Panc1 (cell line): ENCODE measurements around the gene PKD1L1. TPM values are rescaled to one million over a fixed set of nuclear protein-coding genes. Genes with fewer than 3 reads are reported as not detected.

Experiments
- ATAC-seq: fragments of 200-7000 bp; cut with Tn5 transposase; 2 replicates; pipeline ENCODE4 v1.9.1; 2020; ENCODE audit warnings: mild to moderate bottlenecking, moderate library complexity
- BruUV-seq: library from RNA; stranded (reverse); fragments of 400-500 nt; replicated peaks from 2 replicates; lab custom pipeline; 2021; lab: Mats Ljungman, UMichigan
- CTCF ChIA-PET: fragments of 300-600 bp; sonication (Branson Sonifier 250); formaldehyde crosslinking; loops from one replicate; lab custom pipeline; 2022; ENCODE audit warnings: antibody characterized with exemption; lab: Charles Lee
- POLR2A ChIA-PET: fragments of 300-600 bp; sonication (Branson Sonifier 250); formaldehyde crosslinking; loops from one replicate; lab custom pipeline; 2022; ENCODE audit warnings: antibody characterized with exemption; lab: Charles Lee
- DNase-seq: peaks from one replicate; pipeline ENCODE4 v3.0.0-alpha.2; 2010; ENCODE audit warnings: low read depth, low spot score
- H3K27ac ChIP-seq: 2 replicates; pipeline ENCODE4 v1.5.1; 2011; ENCODE audit warnings: mild to moderate bottlenecking, low read length, inconsistent platforms
- H3K27me3 ChIP-seq: fragments of 200-500 bp; sonication (Bioruptor generic); 2 replicates; pipeline ENCODE4 v1.6.0; 2014; ENCODE audit warnings: low read length, inconsistent platforms; ENCODE audit not compliant: control insufficient read depth, insufficient read depth
- H3K36me3 ChIP-seq: fragments of 200-500 bp; sonication (Bioruptor generic); 2 replicates; pipeline ENCODE4 v1.5.1; 2014; ENCODE audit warnings: inconsistent platforms, mild to moderate bottlenecking, low read length, moderate library complexity; ENCODE audit not compliant: control insufficient read depth, insufficient read depth
- H3K4me1 ChIP-seq: 2 replicates; pipeline ENCODE4 v1.5.1; 2011; ENCODE audit warnings: inconsistent platforms, mild to moderate bottlenecking, low read length, moderate library complexity; ENCODE audit not compliant: control insufficient read depth, insufficient read depth
- H3K4me3 ChIP-seq, 2 experiments: 2 replicates each; pipeline ENCODE4 v1.5.1; 2011 to 2012; ENCODE audit warnings: low read depth in 2 of 2, low read length in 2 of 2, mild to moderate bottlenecking in 2 of 2, inconsistent platforms in 1 of 2, moderate library complexity in 1 of 2
- H3K9me3 ChIP-seq: fragments of 200-500 bp; sonication (Bioruptor generic); 2 replicates; pipeline ENCODE4 v1.5.1; 2014; ENCODE audit warnings: low read depth, mild to moderate bottlenecking, inconsistent platforms, low read length, moderate library complexity; ENCODE audit not compliant: control insufficient read depth, insufficient read depth
- CTCF ChIP-seq: fragments of 450-650 bp; IDR thresholded peaks from 2 replicates; pipeline ENCODE4 v1.5.1; 2017; ENCODE audit warnings: mild to moderate bottlenecking
- POLR2AphosphoS5 ChIP-seq: IDR thresholded peaks from 2 replicates; pipeline ENCODE4 v1.6.1; 2012; ENCODE audit warnings: mild to moderate bottlenecking, low read depth, low read length, moderate library complexity
- REST ChIP-seq, 2 experiments: IDR thresholded peaks; 2 replicates each; pipeline ENCODE4 v1.6.1; 2011 to 2012; ENCODE audit warnings: low read depth in 2 of 2, control low read depth in 1 of 2, low read length in 1 of 2, mild to moderate bottlenecking in 1 of 2, moderate library complexity in 1 of 2; ENCODE audit not compliant: insufficient read depth in 1 of 2
- SIN3A ChIP-seq: IDR thresholded peaks from 2 replicates; pipeline ENCODE4 v1.6.1; 2012; ENCODE audit warnings: low read depth, mild to moderate bottlenecking, low read length, moderate library complexity, borderline replicate concordance; ENCODE audit not compliant: insufficient read depth
- TCF7L2 ChIP-seq: IDR thresholded peaks from 2 replicates; pipeline ENCODE4 v1.6.1; 2011; ENCODE audit warnings: mild to moderate bottlenecking, low read depth, low read length, inconsistent platforms
- in situ Hi-C: cut with HindIII; loops from 2 replicates; pipeline ENCODE4 v1.10.0; 2016; ENCODE audit warnings: low sequenced_read_pairs, low pct_unique_long_range_greater_than_20kb
- intact Hi-C: fragments of 100-400 bp; cut with micrococcal nuclease; formaldehyde crosslinking; loops from one replicate; pipeline ENCODE4 v1.10.0; 2022; ENCODE audit not compliant: unreplicated experiment
- total RNA-seq: library from RNA; stranded (reverse); gene quantifications from one replicate; pipeline ENCODE4 v1.2.1, GENCODE V29; 2021; ENCODE audit not compliant: unreplicated experiment

Gene PKD1L1
- total RNA-seq, 1 experiment from 2014 or later, result 2.2 TPM

- Histone ChIP-seq H3K27me3 (no peaks in the 10 kb centered on the region), H3K36me3 (no peaks in the 10 kb centered on the region), H3K9me3 (peaks cover 20% of the 10 kb centered on the region; the same call in 1 of the 2 replicates), H3K4me1 (peaks cover 51% of the 10 kb centered on the region), H3K4me3 (no peak overlapping the region), H3K27ac (peak overlapping the region; percentile 100)
- DNase-seq (no peak), ATAC-seq (no peak)
- intact Hi-C loops (loop anchor here (10.0 kb wide), 1 partner anchor 148 kb away; no protein-coding TSS in a partner anchor), in situ Hi-C loops (no loop called here)
- POLR2A ChIA-PET, result interaction anchor here (0.5 to 1.7 kb wide), 2 partner anchors 199 to 201 kb away, joined by 3 to 5 read pairs; no protein-coding TSS in a partner anchor
- no peak for TF ChIP-seq SIN3A
- TF ChIP-seq REST (IDR thresholded peaks at IDR 0.05; ENCODE audit: insufficient read depth in 1 of 2, low read depth in 2 of 2, low read length in 1 of 2), result no peak
- TF ChIP-seq POLR2AphosphoS5, result no peak
- no peak for TF ChIP-seq CTCF
- no peak for TF ChIP-seq TCF7L2
- CTCF ChIA-PET, result no interaction called here
- BruUV-seq, result no TSS peak
Observed at GRCh38 chr7:47782792-47783191, 165.5 kb downstream of the PKD1L1 start.

GRCh38 chr7:47782022-47782421, 166.2 kb downstream of the PKD1L1 start:
- ATAC-seq (no peak), DNase-seq (no peak)
- Histone ChIP-seq H3K27me3 (no peaks in the 10 kb centered on the region), H3K9me3 (peaks cover 22% of the 10 kb centered on the region; the same call in 1 of the 2 replicates), H3K4me1 (peaks cover 43% of the 10 kb centered on the region), H3K36me3 (no peaks in the 10 kb centered on the region), H3K4me3 (no peak overlapping the region), H3K27ac (peak overlapping the region; percentile 100)
- in situ Hi-C loops, result no loop called here
- no peak for TF ChIP-seq TCF7L2
- no peak for TF ChIP-seq REST (IDR thresholded peaks at IDR 0.05; ENCODE audit: insufficient read depth in 1 of 2, low read depth in 2 of 2, low read length in 1 of 2)
- no peak for TF ChIP-seq POLR2AphosphoS5
- TF ChIP-seq CTCF, result no peak
- TF ChIP-seq SIN3A, result no peak
- CTCF ChIA-PET, result no interaction called here
- intact Hi-C loops, result loop anchor here (10.0 kb wide), 1 partner anchor 147 kb away; no protein-coding TSS in a partner anchor
- BruUV-seq, result no TSS peak
- POLR2A ChIA-PET, result no interaction called here
